NCI-H1436 (cell line): ENCODE results near the gene UMOD.

ENCODE experiments used
- DNase-seq: peaks from one replicate; lab custom pipeline; 2025; lab: John Stamatoyannopoulos, UW

Gene UMOD

GRCh38 chr16:20352615-20353014 is at the start of gene UMOD:
TSS of gene UMOD (minus strand) at chr16:20352715. CDS start at chr16:20350737, 1,978 bp downstream.
- DNase-seq: no peak

DNA sequence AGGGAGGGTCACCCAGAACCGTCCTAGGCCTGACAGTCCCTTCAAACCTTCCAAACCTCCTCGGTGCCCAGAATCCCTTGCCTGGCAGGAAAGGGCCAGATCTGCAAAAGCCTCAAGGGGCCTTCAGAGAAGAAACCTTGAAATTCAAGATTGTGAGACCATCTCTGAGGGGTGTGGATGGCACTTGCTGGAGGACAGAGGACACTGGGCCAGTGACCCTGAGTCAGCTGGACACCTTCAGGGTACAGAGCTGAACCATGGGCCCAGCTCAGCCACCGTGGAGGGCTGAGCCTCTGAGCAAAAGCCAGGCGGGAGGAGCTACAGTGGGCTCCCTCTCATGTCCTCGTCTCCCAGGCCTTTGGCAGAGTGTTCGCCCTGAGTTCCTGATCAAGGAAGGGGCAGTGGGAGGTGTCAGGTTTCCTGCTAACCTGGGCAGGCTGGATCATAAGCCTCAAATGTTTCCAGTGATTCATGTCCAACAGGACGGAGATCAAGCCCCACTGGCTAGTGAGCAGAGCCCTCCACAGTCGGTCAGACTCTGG is 49.0 kb upstream of the UMOD start:
- DNase-seq: no peak

DNA sequence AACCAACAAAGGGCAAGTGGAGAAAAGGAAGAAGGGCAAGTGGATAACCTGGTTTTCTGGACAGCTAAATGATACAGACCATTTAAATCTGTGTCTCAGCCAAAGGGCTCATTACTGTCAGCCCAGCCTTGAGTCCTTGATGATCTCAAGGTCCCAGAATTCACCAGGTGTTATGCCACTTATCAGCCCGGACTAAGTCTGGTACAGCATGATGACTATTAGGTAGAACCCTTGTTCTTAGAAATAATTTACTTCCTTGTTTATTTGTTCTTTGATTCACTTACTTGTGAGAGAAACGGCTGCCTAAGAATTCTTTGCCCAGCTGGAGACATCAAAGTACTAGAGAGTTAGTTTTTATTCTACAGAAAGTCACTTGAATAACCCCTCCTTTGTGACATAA is 48.6 kb upstream of the UMOD start:
- no peak for DNase-seq

DNA sequence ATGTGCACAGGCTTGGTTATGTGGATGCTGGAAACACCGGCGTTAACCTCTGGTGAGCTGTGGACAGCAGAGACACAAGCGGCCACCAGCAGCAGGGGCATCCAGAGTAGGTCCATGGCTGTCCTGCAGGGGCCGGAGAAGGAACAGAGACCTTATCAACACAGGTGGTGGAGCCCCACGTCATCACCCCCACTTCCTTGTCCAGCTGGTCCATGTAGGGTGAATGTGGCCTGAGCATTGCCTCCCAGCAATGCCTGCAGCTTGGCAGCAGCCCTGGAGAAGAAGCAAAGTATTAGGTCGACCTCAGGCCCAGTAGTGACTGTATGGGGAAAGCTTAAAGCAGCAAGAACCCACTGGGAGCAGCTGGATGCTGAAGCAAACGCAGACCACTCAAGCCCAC is 46.7 kb upstream of the UMOD start:
- no peak for DNase-seq

- DNase-seq: no peak
These were observed 46.1 kb upstream of the UMOD start for GRCh38 chr16:20398603-20399002.

DNA sequence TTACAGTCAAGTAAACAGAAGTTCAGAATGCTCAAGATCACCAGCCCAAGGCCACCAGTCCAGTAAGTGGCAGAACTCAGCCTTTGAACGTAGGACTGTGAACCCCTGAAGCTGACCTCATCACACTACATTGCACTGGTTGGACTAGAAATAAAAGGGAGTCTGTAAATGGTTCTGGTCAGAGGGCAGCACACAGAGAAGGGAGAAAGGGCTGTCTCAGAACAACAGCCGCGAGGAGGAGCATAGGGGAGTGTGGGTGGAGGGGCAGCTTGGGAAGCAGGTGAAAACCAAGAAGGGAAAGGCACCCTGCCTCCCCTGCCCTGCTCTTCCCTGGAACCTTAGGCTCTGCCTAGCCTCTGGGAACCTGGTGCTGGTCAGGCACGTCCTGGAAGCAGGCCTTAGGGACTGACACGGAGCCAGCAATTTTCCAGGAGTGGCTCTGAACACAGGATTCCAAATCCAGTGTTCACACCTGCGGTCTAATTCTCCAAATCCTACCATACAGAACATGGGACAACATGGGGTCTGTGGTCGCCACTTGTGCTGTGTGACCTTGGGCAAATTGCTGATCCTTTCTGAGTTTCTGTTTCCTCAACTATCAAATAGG is 45.1 kb upstream of the UMOD start:
- no peak for DNase-seq

DNA sequence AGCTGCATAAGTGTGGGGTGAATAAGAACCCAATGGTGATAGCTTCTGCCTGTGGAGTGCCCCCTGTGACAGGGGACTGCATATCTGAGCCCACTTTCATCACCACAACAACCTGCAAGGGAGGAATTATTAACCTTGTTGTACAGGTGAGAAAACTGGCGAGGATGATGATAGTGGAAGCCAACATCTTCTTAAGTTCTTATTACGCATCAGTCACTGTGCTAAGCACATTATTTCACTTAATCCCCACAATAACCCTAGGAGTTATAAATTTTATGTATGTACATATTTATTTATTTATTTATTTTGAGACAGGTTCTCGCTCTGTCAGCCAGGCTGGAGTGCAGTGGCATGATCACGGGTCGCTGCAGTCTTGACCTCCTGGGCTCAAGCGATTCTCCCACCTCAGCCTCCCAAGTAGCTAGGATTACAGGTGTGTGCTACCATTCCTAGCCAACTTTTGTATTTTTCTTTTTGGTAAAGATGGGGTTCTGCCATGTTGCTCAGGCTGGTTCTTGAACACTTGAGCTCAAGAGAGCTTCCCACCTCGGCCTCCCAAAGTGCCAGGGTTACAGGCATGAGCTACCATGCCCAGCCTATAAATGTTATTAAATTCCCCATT is 44.4 kb upstream of the UMOD start:
- DNase-seq: no peak

- DNase-seq: no peak
These were observed 43.4 kb upstream of the UMOD start for GRCh38 chr16:20395946-20396345.

DNA sequence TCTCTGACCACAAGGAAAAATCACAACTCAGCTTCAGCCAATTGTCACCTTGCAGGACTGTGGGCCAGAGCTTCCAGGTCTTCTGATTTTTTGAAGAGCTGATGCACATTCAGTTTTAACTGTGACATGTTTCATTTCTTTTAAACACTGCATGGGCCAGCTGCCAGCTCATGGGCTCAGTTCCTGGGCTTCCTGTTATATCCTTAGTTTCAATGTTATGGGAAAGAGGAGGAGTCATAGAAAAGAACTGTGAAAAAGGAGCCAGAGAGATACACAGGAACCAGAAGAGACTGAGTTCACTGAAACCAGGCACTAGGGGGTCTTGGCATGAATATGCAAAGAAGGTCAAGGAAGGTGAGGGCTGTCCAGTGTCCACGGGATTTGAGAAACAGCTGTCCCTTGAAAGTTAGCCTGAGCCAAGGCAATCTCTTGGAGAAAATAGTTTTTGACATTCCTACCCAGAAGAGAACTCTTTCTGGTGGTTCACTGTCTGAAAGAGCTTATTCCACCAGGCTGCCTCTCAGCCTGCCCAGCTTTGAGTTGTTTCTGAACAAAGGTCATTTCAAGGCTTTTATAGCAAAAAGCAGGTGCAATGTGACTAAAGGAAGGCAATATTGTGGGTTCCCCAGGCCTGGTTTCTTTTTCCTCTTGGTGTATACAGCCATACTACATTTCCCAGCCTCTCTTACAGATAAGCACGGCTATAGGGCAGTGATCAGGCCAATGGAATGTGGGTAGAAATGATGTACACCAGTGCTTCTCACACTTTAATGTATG is 41.5 kb upstream of the UMOD start:
- DNase-seq: no peak

DNA sequence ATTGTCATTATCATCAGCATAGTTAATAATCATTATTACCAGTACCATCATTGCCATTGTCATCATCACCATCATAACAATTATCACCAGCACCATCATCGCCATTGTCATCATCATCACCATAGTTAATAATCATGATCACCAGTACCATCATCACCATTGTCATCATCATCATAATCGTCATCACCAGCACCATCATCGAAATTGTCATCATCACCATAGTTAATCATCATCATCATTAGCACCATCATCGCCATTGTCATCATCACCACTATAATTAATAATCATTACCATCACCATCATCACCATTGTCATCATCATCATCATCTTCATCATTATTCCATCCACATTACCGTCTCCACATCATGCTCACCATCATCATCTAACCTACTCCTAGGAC is 38.5 kb upstream of the UMOD start:
- no peak for DNase-seq

DNA sequence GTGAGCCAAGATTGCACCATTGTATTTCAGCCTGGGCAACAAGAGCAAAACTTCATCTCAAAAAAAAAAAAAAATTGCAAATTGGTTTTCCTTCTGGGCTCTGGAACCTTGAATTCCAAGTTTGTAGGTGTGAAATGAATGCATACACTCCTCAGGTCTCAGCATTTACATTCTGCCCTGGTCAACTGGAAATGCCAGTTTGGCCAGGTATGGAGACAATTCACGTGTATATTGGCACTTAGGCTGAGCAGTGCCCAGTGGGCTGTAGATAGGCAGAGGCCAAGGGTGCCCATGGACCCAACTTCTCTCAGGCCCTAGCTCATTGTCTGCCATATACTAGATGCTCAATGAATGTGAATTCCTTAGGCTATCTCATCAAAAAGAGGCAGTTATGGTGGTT is 36.3 kb upstream of the UMOD start:
- no peak for DNase-seq

DNA sequence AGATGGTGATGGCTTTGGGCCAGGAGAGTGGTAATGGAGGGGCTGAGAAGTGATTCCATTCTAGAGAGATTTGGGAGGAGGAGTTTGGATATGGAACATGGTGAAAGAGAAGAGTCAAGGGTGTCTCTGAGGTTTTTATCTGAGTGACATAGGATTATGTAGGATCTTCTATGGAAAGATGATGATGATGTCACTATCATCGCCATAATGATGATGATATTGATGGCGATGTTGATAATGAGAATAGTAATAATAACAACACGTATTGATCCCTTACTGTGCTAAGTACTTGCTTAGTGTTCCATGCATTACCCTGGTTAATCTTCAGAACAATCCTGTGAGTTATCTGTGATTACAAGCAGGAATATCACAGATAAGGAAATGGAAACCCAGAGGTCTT is 35.5 kb upstream of the UMOD start:
- DNase-seq: no peak

- peak; percentile 18 for DNase-seq
These were observed 33.6 kb upstream of the UMOD start for GRCh38 chr16:20385844-20386832.

GRCh38 chr16:20383106-20384029 is 30.9 kb upstream of the UMOD start:
- DNase-seq: peak; percentile 58

GRCh38 chr16:20382202-20382948 is 29.9 kb upstream of the UMOD start:
- no peak for DNase-seq

GRCh38 chr16:20380782-20381181 is 28.3 kb upstream of the UMOD start:
- no peak for DNase-seq

DNA sequence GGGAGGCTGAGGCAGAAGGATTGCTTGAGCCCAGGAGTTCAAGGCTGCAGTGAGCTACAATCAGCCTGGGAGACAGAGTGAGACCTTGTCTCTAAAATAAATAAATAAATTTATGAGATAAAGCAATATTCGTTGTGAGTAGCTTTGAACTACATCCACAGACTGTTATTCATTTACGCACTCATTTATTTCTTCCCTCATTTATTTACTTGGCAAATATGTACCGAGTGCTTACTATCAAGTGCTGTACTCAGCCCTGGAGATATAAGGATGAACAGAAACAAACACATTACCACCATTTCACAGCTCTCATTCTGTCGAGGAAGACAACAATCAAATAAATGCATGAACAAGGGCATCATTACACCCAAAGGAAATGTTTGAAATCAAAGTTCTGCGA is 24.7 kb upstream of the UMOD start:
- DNase-seq: no peak

DNA sequence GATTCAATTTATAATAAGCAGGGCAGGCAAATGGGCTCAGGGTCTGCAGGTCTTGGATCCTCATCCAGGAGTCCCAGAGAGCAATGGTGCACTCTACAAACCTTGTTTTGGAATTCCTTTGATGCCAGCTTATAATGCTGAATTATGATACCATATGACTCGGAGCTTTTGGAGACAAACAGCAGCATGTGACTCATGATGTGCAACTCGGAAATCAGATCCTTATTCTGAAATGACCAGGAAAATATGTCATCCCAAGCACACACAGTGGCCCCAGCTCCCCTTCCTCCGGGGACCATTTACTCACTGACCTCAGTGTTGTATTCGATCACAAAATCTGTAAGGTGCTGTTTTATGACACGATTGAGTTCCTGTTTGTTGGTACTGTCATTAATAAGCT is 20.2 kb upstream of the UMOD start:
- no peak for DNase-seq

DNA sequence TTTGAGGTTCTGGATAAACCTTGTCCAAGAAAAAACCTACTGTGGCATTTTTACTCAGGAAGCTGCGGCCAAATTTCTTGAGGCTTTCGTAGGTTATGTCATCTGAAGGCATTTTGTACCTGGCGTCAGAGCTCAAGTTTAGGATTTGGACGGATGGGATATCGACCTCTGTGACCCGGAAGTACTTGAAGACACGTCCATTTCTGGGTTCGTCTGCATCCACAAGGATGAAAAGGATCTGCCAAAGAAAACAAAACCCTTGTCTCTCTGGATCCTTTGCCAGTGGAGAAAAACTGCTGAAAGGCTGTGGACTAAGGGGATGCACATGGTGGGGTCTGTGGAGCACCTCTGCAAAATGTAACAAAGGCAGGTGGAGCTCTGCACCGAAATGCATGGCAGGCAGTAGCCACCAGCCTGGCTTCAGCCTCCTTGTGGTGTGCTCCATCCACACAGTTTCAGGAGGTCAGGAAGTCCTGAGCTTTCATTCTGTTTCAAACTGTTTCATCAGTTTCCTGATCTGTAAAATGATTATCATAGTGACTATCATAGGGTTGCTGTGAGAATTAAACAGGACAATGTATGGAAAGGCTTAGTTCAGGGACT is 17.0 kb upstream of the UMOD start:
- DNase-seq: no peak

GRCh38 chr16:20364051-20364450 is 11.5 kb upstream of the UMOD start:
- DNase-seq: no peak
